Neural crest cell (in vitro differentiated cells): Measurements from ENCODE around the gene PPP2R5D. TPM values are rescaled to one million over a fixed set of nuclear protein-coding genes. Genes with fewer than 3 reads are reported as not detected.

ENCODE experiments used
- DNase-seq: peaks from one replicate; pipeline ENCODE4 v3.0.0; 2021; ENCODE audit warnings: low read depth, mixed read lengths, low spot score
- H3K27ac Mint-ChIP-seq: one replicate; pipeline ENCODE4 v1.8.0; 2021; ENCODE audit warnings: mild to moderate bottlenecking, mixed read lengths; ENCODE audit not compliant: unreplicated experiment
- H3K27me3 Mint-ChIP-seq: 2 replicates; pipeline ENCODE4 v1.8.0; 2021; ENCODE audit warnings: low read depth, mild to moderate bottlenecking, mixed read lengths
- H3K36me3 Mint-ChIP-seq: 2 replicates; pipeline ENCODE4 v1.8.0; 2021; ENCODE audit warnings: low read depth, mild to moderate bottlenecking, mixed read lengths
- H3K4me1 Mint-ChIP-seq: 2 replicates; pipeline ENCODE4 v1.8.0; 2021; ENCODE audit warnings: mixed read lengths
- H3K4me3 Mint-ChIP-seq: one replicate; pipeline ENCODE4 v1.8.0; 2021; ENCODE audit warnings: mild to moderate bottlenecking, mixed read lengths
- H3K9me3 Mint-ChIP-seq: 2 replicates; pipeline ENCODE4 v1.8.0; 2021; ENCODE audit warnings: mixed read lengths
- CTCF ChIP-seq: fragments of 200-600 bp; sonication (generic); conservative IDR thresholded peaks from 2 replicates; pipeline ENCODE4 v1.5.0; 2021; ENCODE audit warnings: antibody characterized with exemption, mild to moderate bottlenecking
- total RNA-seq: library from RNA; stranded (reverse); gene quantifications from 2 replicates; pipeline ENCODE4 v1.2.1, GENCODE V29; 2021

Gene PPP2R5D
- total RNA-seq, 1 donor from 2014 or later, result 67.5 TPM

- no peak for DNase-seq
- no peak for TF ChIP-seq CTCF
- H3K27ac Mint-ChIP-seq, result peak overlapping the region; percentile 87
- H3K4me1 Mint-ChIP-seq, result peaks cover 30% of the 10 kb centered on the region
- H3K4me3 Mint-ChIP-seq, result peak overlapping the region; percentile 97
- H3K27me3 Mint-ChIP-seq, result no peaks in the 10 kb centered on the region
- H3K36me3 Mint-ChIP-seq, result no peaks in the 10 kb centered on the region
- H3K9me3 Mint-ChIP-seq, result no peaks in the 10 kb centered on the region
Observed at GRCh38 chr6:43013097-43013842, 28.9 kb downstream of the PPP2R5D start.

GRCh38 chr6:43013843-43014433 is 29.6 kb downstream of the PPP2R5D start, which contains the start of the genes KLHDC3 and MEA1:
Gene KLHDC3 (plus strand): TSS chr6:43014249. CDS start chr6:43017193, 2,944 bp downstream.
Gene MEA1 (minus strand): TSS chr6:43013946. CDS start chr6:43013813, 133 bp downstream.
- Mint-ChIP-seq H3K36me3 (peaks cover under 1% of the 10 kb centered on the region), H3K27me3 (no peaks in the 10 kb centered on the region), H3K27ac (peak within 1 kb of the TSS; percentile 96), H3K9me3 (no peaks in the 10 kb centered on the region), H3K4me1 (peaks cover 30% of the 10 kb centered on the region), H3K4me3 (peak within 1 kb of the TSS; percentile 97)
- DNase-seq, result peak; percentile 96
- no peak for TF ChIP-seq CTCF

GRCh38 chr6:43014434-43014909 is 30.1 kb downstream of the PPP2R5D start:
- no peaks in the 10 kb centered on the region for H3K9me3 Mint-ChIP-seq
- TF ChIP-seq CTCF, result no peak
- peaks cover 4% of the 10 kb centered on the region for H3K36me3 Mint-ChIP-seq
- H3K4me1 Mint-ChIP-seq, result peaks cover 30% of the 10 kb centered on the region
- H3K27ac Mint-ChIP-seq, result peak overlapping the region; percentile 96
- peak overlapping the region; percentile 97 for H3K4me3 Mint-ChIP-seq
- no peak for DNase-seq
- H3K27me3 Mint-ChIP-seq, result no peaks in the 10 kb centered on the region

GRCh38 chr6:43016176-43016942 is 32.0 kb downstream of the PPP2R5D start:
- no peak for DNase-seq
- Mint-ChIP-seq H3K27me3 (no peaks in the 10 kb centered on the region), H3K36me3 (peaks cover 4% of the 10 kb centered on the region), H3K4me1 (peaks cover 30% of the 10 kb centered on the region), H3K9me3 (no peaks in the 10 kb centered on the region), H3K27ac (peak overlapping the region; percentile 52), H3K4me3 (peak overlapping the region; percentile 84)
- no peak for TF ChIP-seq CTCF

- H3K4me3 Mint-ChIP-seq, result peak overlapping the region; percentile 95
- H3K4me1 Mint-ChIP-seq, result peaks cover 34% of the 10 kb centered on the region
- H3K36me3 Mint-ChIP-seq, result peaks cover 4% of the 10 kb centered on the region
- no peak for TF ChIP-seq CTCF
- H3K9me3 Mint-ChIP-seq, result no peaks in the 10 kb centered on the region
- no peaks in the 10 kb centered on the region for H3K27me3 Mint-ChIP-seq
- H3K27ac Mint-ChIP-seq, result no peak overlapping the region
- DNase-seq, result no peak
Observed at GRCh38 chr6:43016943-43017334, 32.6 kb downstream of the PPP2R5D start.
